Vagina (tissue), 2 donors: Measurements from ENCODE around the gene ST8SIA1. TPM values are rescaled to one million over a fixed set of nuclear protein-coding genes. Genes with fewer than 3 reads are reported as not detected.

Experiments used
- DNase-seq, 2 donors: peaks; one replicate each; pipeline ENCODE4 v3.0.0-alpha.2; 2017; ENCODE audit errors: extremely low spot score in 2 of 2
- H3K27ac ChIP-seq: fragments of 200-600 bp; sonication (generic); one replicate; pipeline ENCODE4 v1.5.1; 2019
- H3K27me3 ChIP-seq: fragments of 200-600 bp; sonication (generic); one replicate; pipeline ENCODE4 v1.5.1; 2019
- H3K36me3 ChIP-seq, 2 donors: fragments of 200-600 bp; sonication (generic); one replicate each; pipeline ENCODE4 v1.5.1; 2017 to 2019
- H3K4me1 ChIP-seq: fragments of 200-600 bp; sonication (generic); one replicate; pipeline ENCODE4 v1.5.1; 2019
- H3K4me3 ChIP-seq, 2 donors: fragments of 200-600 bp; sonication (generic); 1 replicate in 1 of 2; 2 replicates in 1 of 2; pipeline ENCODE4 v1.5.1; 2016 to 2019
- H3K9me3 ChIP-seq: fragments of 200-600 bp; sonication (generic); one replicate; pipeline ENCODE4 v1.5.1; 2019
- CTCF ChIP-seq, 3 experiments: fragments of 450-650 bp in 2 of 3; fragments of 200-600 bp in 1 of 3; sonication (generic) in 1 of 3; IDR thresholded peaks; one replicate each; pipeline ENCODE4 v1.5.1; 2017 to 2019; ENCODE audit warnings: antibody characterized with exemption in 3 of 3, mild to moderate bottlenecking in 2 of 3, moderate library complexity in 2 of 3
- POLR2A ChIP-seq, 2 donors: fragments of 450-650 bp; IDR thresholded peaks; one replicate each; pipeline ENCODE4 v1.6.1; 2017; ENCODE audit warnings: antibody characterized with exemption in 2 of 2, mild to moderate bottlenecking in 2 of 2, moderate library complexity in 2 of 2
- POLR2AphosphoS5 ChIP-seq, 2 donors: sonication (generic); formaldehyde crosslinking; IDR thresholded peaks; one replicate each; pipeline ENCODE4 v1.9.0; 2017; ENCODE audit warnings: antibody characterized with exemption in 2 of 2, mild to moderate bottlenecking in 2 of 2, low read depth in 1 of 2; ENCODE audit not compliant: insufficient read depth in 1 of 2
- intact Hi-C: fragments of 100-400 bp; cut with DNase I; formaldehyde crosslinking; loops from one replicate; pipeline ENCODE4 v1.15.1; 2023
- total RNA-seq: library from RNA; depleted of rRNA; stranded (reverse); fragments of >200 nt; gene quantifications from one replicate; pipeline ENCODE4 v1.2.3, GENCODE V29; 2016

ST8SIA1 gene
- total RNA-seq, 1 donor from 2014 or later: 5.2 TPM

- Histone ChIP-seq H3K9me3 (no peaks in the 10 kb centered on the region), H3K36me3 (no peaks in the 10 kb centered on the region), H3K27ac (no peak overlapping the region), H3K4me1 (no peaks in the 10 kb centered on the region), H3K4me3 (no peak overlapping the region), H3K27me3 (no peaks in the 10 kb centered on the region)
- intact Hi-C loops: no loop called here
- TF ChIP-seq CTCF (IDR thresholded peaks at IDR 0.05) (no peak), POLR2AphosphoS5 (IDR thresholded peaks at IDR 0.05; ENCODE audit: insufficient read depth in 1 of 2, low read depth in 1 of 2) (no peak), POLR2A (IDR thresholded peaks at IDR 0.05) (no peak)
- no peak for DNase-seq
These were observed 13.4 kb downstream of the ST8SIA1 start for GRCh38 chr12:22321018-22321605.

- DNase-seq: no peak
- Histone ChIP-seq H3K4me3 (no peak overlapping the region), H3K27ac (no peak overlapping the region), H3K36me3 (no peaks in the 10 kb centered on the region), H3K9me3 (no peaks in the 10 kb centered on the region), H3K4me1 (no peaks in the 10 kb centered on the region), H3K27me3 (no peaks in the 10 kb centered on the region)
- intact Hi-C loops: no loop called here
- TF ChIP-seq POLR2A (IDR thresholded peaks at IDR 0.05) (no peak), CTCF (IDR thresholded peaks at IDR 0.05) (no peak), POLR2AphosphoS5 (IDR thresholded peaks at IDR 0.05; ENCODE audit: insufficient read depth in 1 of 2, low read depth in 1 of 2) (no peak)
These were observed 16.3 kb downstream of the ST8SIA1 start for GRCh38 chr12:22318108-22318737.

- Histone ChIP-seq H3K9me3 (no peaks in the 10 kb centered on the region), H3K27ac (no peak overlapping the region), H3K36me3 (no peaks in the 10 kb centered on the region), H3K27me3 (no peaks in the 10 kb centered on the region), H3K4me1 (peaks cover 11% of the 10 kb centered on the region), H3K4me3 (no peak overlapping the region)
- intact Hi-C loops: no loop called here
- TF ChIP-seq POLR2A (IDR thresholded peaks at IDR 0.05) (no peak), POLR2AphosphoS5 (IDR thresholded peaks at IDR 0.05; ENCODE audit: insufficient read depth in 1 of 2, low read depth in 1 of 2) (no peak), CTCF (IDR thresholded peaks at IDR 0.05) (no peak)
- DNase-seq: no peak
These were observed 20.6 kb downstream of the ST8SIA1 start for GRCh38 chr12:22313963-22314330.

- no peaks in the 10 kb centered on the region for H3K9me3 ChIP-seq
- no peak overlapping the region for H3K27ac ChIP-seq
- peaks cover 11% of the 10 kb centered on the region for H3K4me1 ChIP-seq
- no peak overlapping the region for H3K4me3 ChIP-seq
- no peaks in the 10 kb centered on the region for H3K36me3 ChIP-seq
- H3K27me3 ChIP-seq: no peaks in the 10 kb centered on the region
- no peak for DNase-seq
- intact Hi-C loops: no loop called here
- TF ChIP-seq POLR2AphosphoS5 (IDR thresholded peaks at IDR 0.05; ENCODE audit: insufficient read depth in 1 of 2, low read depth in 1 of 2): no peak
- TF ChIP-seq CTCF (IDR thresholded peaks at IDR 0.05): no peak
- no peak for TF ChIP-seq POLR2A (IDR thresholded peaks at IDR 0.05)
These were observed 21.1 kb downstream of the ST8SIA1 start for GRCh38 chr12:22313286-22313962.

GRCh38 chr12:22312336-22312735 lies 22.2 kb downstream of the ST8SIA1 start:
- Histone ChIP-seq H3K9me3 (no peaks in the 10 kb centered on the region), H3K27ac (no peak overlapping the region), H3K27me3 (no peaks in the 10 kb centered on the region), H3K4me1 (peaks cover 11% of the 10 kb centered on the region), H3K4me3 (no peak overlapping the region), H3K36me3 (no peaks in the 10 kb centered on the region)
- intact Hi-C loops: no loop called here
- DNase-seq: no peak
- TF ChIP-seq CTCF (IDR thresholded peaks at IDR 0.05) (no peak), POLR2AphosphoS5 (IDR thresholded peaks at IDR 0.05; ENCODE audit: insufficient read depth in 1 of 2, low read depth in 1 of 2) (no peak), POLR2A (IDR thresholded peaks at IDR 0.05) (no peak)
